ENCODE results near the gene IL32. TPM values are rescaled to one million over a fixed set of nuclear protein-coding genes. Genes with fewer than 3 reads are reported as not detected.

The IL32 gene
- total RNA-seq, 1 donor: 25.0 TPM

- H3K4me3 ChIP-seq (ENCODE audit: low read depth, low read length): no peak overlapping the region
- no peak for DNase-seq (ENCODE audit: low read depth)
- TF ChIP-seq CTCF (IDR thresholded peaks at IDR 0.05; ENCODE audit: insufficient read depth, low read depth, low read length): no peak
Measured at GRCh38 chr16:3085868-3086595, 20.6 kb downstream of the IL32 start.

- no peak overlapping the region for H3K4me3 ChIP-seq (ENCODE audit: low read depth, low read length)
- DNase-seq (ENCODE audit: low read depth): no peak
- no peak for TF ChIP-seq CTCF (IDR thresholded peaks at IDR 0.05; ENCODE audit: insufficient read depth, low read depth, low read length)
Measured at GRCh38 chr16:3086596-3087242, 21.3 kb downstream of the IL32 start.

- no peak overlapping the region for H3K4me3 ChIP-seq (ENCODE audit: low read depth, low read length)
- TF ChIP-seq CTCF (IDR thresholded peaks at IDR 0.05; ENCODE audit: insufficient read depth, low read depth, low read length): peak; percentile 37
- DNase-seq (ENCODE audit: low read depth): no peak
Measured at GRCh38 chr16:3087243-3088235, 22.1 kb downstream of the IL32 start.

- no peak for DNase-seq (ENCODE audit: low read depth)
- H3K4me3 ChIP-seq (ENCODE audit: low read depth, low read length): no peak overlapping the region
- no peak for TF ChIP-seq CTCF (IDR thresholded peaks at IDR 0.05; ENCODE audit: insufficient read depth, low read depth, low read length)
Measured at GRCh38 chr16:3088450-3088849, 23.0 kb downstream of the IL32 start.

- no peak for TF ChIP-seq CTCF (IDR thresholded peaks at IDR 0.05; ENCODE audit: insufficient read depth, low read depth, low read length)
- no peak overlapping the region for H3K4me3 ChIP-seq (ENCODE audit: low read depth, low read length)
- no peak for DNase-seq (ENCODE audit: low read depth)
Measured at GRCh38 chr16:3088925-3089716, 23.7 kb downstream of the IL32 start.

Measured in fibroblast of villous mesenchyme (primary cell).